Activated CD4-positive, alpha-beta T cell treated with anti-CD3 and anti-CD28 coated beads, Interleukin-2, amount 10 ng/mL, durations not matched to agents 7 days and 5 days (primary cell): ENCODE data around the gene TSC22D1. TPM values are rescaled to one million over a fixed set of nuclear protein-coding genes. Genes with fewer than 3 reads are reported as not detected.

Experiments
- CTCF ChIA-PET: fragments of 350-600 bp; sonication (Branson Sonifier 250); formaldehyde crosslinking; loops from one replicate; lab custom pipeline; 2021; ENCODE audit warnings: antibody characterized with exemption; lab: Charles Lee
- POLR2A ChIA-PET: fragments of 350-600 bp; sonication (Branson Sonifier 250); formaldehyde crosslinking; loops from one replicate; lab custom pipeline; 2021; ENCODE audit warnings: antibody characterized with exemption; lab: Charles Lee
- DNase-seq: peaks from one replicate; pipeline ENCODE4 v3.0.0-alpha.2; 2020
- H3K27ac Mint-ChIP-seq: one replicate; pipeline ENCODE4 v1.8.0; 2021; ENCODE audit warnings: mild to moderate bottlenecking, moderate library complexity, mixed read lengths
- H3K27me3 Mint-ChIP-seq: one replicate; pipeline ENCODE4 v1.8.0; 2021; ENCODE audit warnings: mixed read lengths
- H3K36me3 Mint-ChIP-seq: one replicate; pipeline ENCODE4 v1.8.0; 2021; ENCODE audit warnings: low read depth, mixed read lengths
- H3K4me1 Mint-ChIP-seq: one replicate; pipeline ENCODE4 v1.8.0; 2021; ENCODE audit warnings: mixed read lengths
- H3K4me3 Mint-ChIP-seq: one replicate; pipeline ENCODE4 v1.8.0; 2021; ENCODE audit warnings: mild to moderate bottlenecking, moderate library complexity, mixed read lengths
- H3K9me3 Mint-ChIP-seq: one replicate; pipeline ENCODE4 v1.8.0; 2021; ENCODE audit warnings: mixed read lengths
- total RNA-seq, 2 experiments: library from RNA; stranded (reverse); gene quantifications; one replicate each; pipeline ENCODE4 v1.2.3, GENCODE V29; 2021

TSC22D1 gene
- total RNA-seq, 2 experiments from 2014 or later = 13.3 to 13.6 TPM

GRCh38 chr13:44425041-44425814 is 150.9 kb downstream of the TSC22D1 start:
- Mint-ChIP-seq H3K27ac (no peak overlapping the region), H3K4me3 (no peak overlapping the region), H3K9me3 (no peaks in the 10 kb centered on the region), H3K27me3 (peaks cover 17% of the 10 kb centered on the region), H3K36me3 (no peaks in the 10 kb centered on the region), H3K4me1 (no peaks in the 10 kb centered on the region)
- ChIA-PET CTCF (no interaction called here), POLR2A (no interaction called here)
- no peak for DNase-seq

GRCh38 chr13:44423824-44424223 is 152.3 kb downstream of the TSC22D1 start:
- Mint-ChIP-seq H3K27me3 (peaks cover 17% of the 10 kb centered on the region), H3K27ac (no peak overlapping the region), H3K4me1 (no peaks in the 10 kb centered on the region), H3K9me3 (no peaks in the 10 kb centered on the region), H3K36me3 (no peaks in the 10 kb centered on the region), H3K4me3 (no peak overlapping the region)
- POLR2A ChIA-PET = interaction anchor here (1.0 kb wide), 1 partner anchor 20 kb away, joined by 3 read pairs; no protein-coding TSS in a partner anchor
- DNase-seq = no peak
- CTCF ChIA-PET = no interaction called here

- Mint-ChIP-seq H3K36me3 (no peaks in the 10 kb centered on the region), H3K27ac (no peak overlapping the region), H3K4me1 (no peaks in the 10 kb centered on the region), H3K9me3 (no peaks in the 10 kb centered on the region), H3K4me3 (no peak overlapping the region), H3K27me3 (peaks cover 17% of the 10 kb centered on the region)
- ChIA-PET POLR2A (interaction anchor here (1.0 kb wide), 1 partner anchor 19 kb away, joined by 3 read pairs; no protein-coding TSS in a partner anchor), CTCF (interaction anchor here (0.6 kb wide), 1 partner anchor 498 kb away, joined by 3 read pairs; no protein-coding TSS in a partner anchor)
- DNase-seq = no peak
Observed at GRCh38 chr13:44422755-44423643, 153.1 kb downstream of the TSC22D1 start.

GRCh38 chr13:44421853-44422525 is 154.1 kb downstream of the TSC22D1 start:
- Mint-ChIP-seq H3K27ac (no peak overlapping the region), H3K27me3 (peaks cover 17% of the 10 kb centered on the region), H3K4me1 (no peaks in the 10 kb centered on the region), H3K4me3 (no peak overlapping the region), H3K36me3 (no peaks in the 10 kb centered on the region), H3K9me3 (no peaks in the 10 kb centered on the region)
- ChIA-PET POLR2A (no interaction called here), CTCF (no interaction called here)
- DNase-seq = no peak

- H3K27me3 Mint-ChIP-seq = peaks cover 12% of the 10 kb centered on the region
- ChIA-PET POLR2A (no interaction called here), CTCF (interaction anchor here (0.5 kb wide), 1 partner anchor 543 kb away, joined by 3 read pairs; no protein-coding TSS in a partner anchor)
- H3K27ac Mint-ChIP-seq = no peak overlapping the region
- H3K36me3 Mint-ChIP-seq = no peaks in the 10 kb centered on the region
- H3K9me3 Mint-ChIP-seq = no peaks in the 10 kb centered on the region
- DNase-seq = no peak
- no peaks in the 10 kb centered on the region for H3K4me1 Mint-ChIP-seq
- H3K4me3 Mint-ChIP-seq = no peak overlapping the region
Observed at GRCh38 chr13:44420376-44421220, 155.5 kb downstream of the TSC22D1 start.

GRCh38 chr13:44417876-44418275 is 158.3 kb downstream of the TSC22D1 start:
- no peaks in the 10 kb centered on the region for H3K4me1 Mint-ChIP-seq
- no peaks in the 10 kb centered on the region for H3K9me3 Mint-ChIP-seq
- no peak overlapping the region for H3K4me3 Mint-ChIP-seq
- CTCF ChIA-PET = interaction anchor here (1.3 kb wide), 1 partner anchor 8 kb away, joined by 3 read pairs; no protein-coding TSS in a partner anchor
- H3K27ac Mint-ChIP-seq = no peak overlapping the region
- H3K36me3 Mint-ChIP-seq = no peaks in the 10 kb centered on the region
- POLR2A ChIA-PET = no interaction called here
- H3K27me3 Mint-ChIP-seq = peaks cover 6% of the 10 kb centered on the region
- DNase-seq = no peak

- no peaks in the 10 kb centered on the region for H3K36me3 Mint-ChIP-seq
- no peaks in the 10 kb centered on the region for H3K9me3 Mint-ChIP-seq
- POLR2A ChIA-PET = no interaction called here
- no peak overlapping the region for H3K27ac Mint-ChIP-seq
- peaks cover 3% of the 10 kb centered on the region for H3K27me3 Mint-ChIP-seq
- H3K4me3 Mint-ChIP-seq = no peak overlapping the region
- DNase-seq = no peak
- no peaks in the 10 kb centered on the region for H3K4me1 Mint-ChIP-seq
- CTCF ChIA-PET = no interaction called here
Observed at GRCh38 chr13:44417446-44417845, 158.7 kb downstream of the TSC22D1 start.

- Mint-ChIP-seq H3K4me1 (peaks cover 2% of the 10 kb centered on the region), H3K27ac (no peak overlapping the region), H3K27me3 (no peaks in the 10 kb centered on the region), H3K4me3 (no peak overlapping the region), H3K36me3 (no peaks in the 10 kb centered on the region), H3K9me3 (no peaks in the 10 kb centered on the region)
- CTCF ChIA-PET = no interaction called here
- no peak for DNase-seq
- POLR2A ChIA-PET = no interaction called here
Observed at GRCh38 chr13:44416744-44417143, 159.4 kb downstream of the TSC22D1 start.

- ChIA-PET CTCF (no interaction called here), POLR2A (no interaction called here)
- no peaks in the 10 kb centered on the region for H3K36me3 Mint-ChIP-seq
- H3K27ac Mint-ChIP-seq = no peak overlapping the region
- H3K4me1 Mint-ChIP-seq = peaks cover 2% of the 10 kb centered on the region
- H3K4me3 Mint-ChIP-seq = no peak overlapping the region
- no peaks in the 10 kb centered on the region for H3K27me3 Mint-ChIP-seq
- H3K9me3 Mint-ChIP-seq = no peaks in the 10 kb centered on the region
- no peak for DNase-seq
Observed at GRCh38 chr13:44416301-44416700, 159.8 kb downstream of the TSC22D1 start.

- H3K4me1 Mint-ChIP-seq = peaks cover 2% of the 10 kb centered on the region
- no peaks in the 10 kb centered on the region for H3K36me3 Mint-ChIP-seq
- no peak overlapping the region for H3K27ac Mint-ChIP-seq
- H3K27me3 Mint-ChIP-seq = no peaks in the 10 kb centered on the region
- H3K9me3 Mint-ChIP-seq = no peaks in the 10 kb centered on the region
- H3K4me3 Mint-ChIP-seq = no peak overlapping the region
- no peak for DNase-seq
- ChIA-PET CTCF (interaction anchor here (0.6 kb wide), 1 partner anchor 497 kb away, joined by 6 read pairs; no protein-coding TSS in a partner anchor), POLR2A (no interaction called here)
Observed at GRCh38 chr13:44415815-44416214, 160.3 kb downstream of the TSC22D1 start.

- Mint-ChIP-seq H3K27me3 (no peaks in the 10 kb centered on the region), H3K9me3 (no peaks in the 10 kb centered on the region), H3K4me3 (no peak overlapping the region), H3K27ac (no peak overlapping the region), H3K4me1 (peaks cover 2% of the 10 kb centered on the region), H3K36me3 (no peaks in the 10 kb centered on the region)
- DNase-seq = no peak
- CTCF ChIA-PET = no interaction called here
- POLR2A ChIA-PET = no interaction called here
Observed at GRCh38 chr13:44414716-44415115, 161.4 kb downstream of the TSC22D1 start.

- no peak overlapping the region for H3K4me3 Mint-ChIP-seq
- peaks cover 2% of the 10 kb centered on the region for H3K4me1 Mint-ChIP-seq
- H3K27ac Mint-ChIP-seq = no peak overlapping the region
- POLR2A ChIA-PET = no interaction called here
- no peak for DNase-seq
- CTCF ChIA-PET = no interaction called here
- H3K36me3 Mint-ChIP-seq = no peaks in the 10 kb centered on the region
- H3K27me3 Mint-ChIP-seq = no peaks in the 10 kb centered on the region
- H3K9me3 Mint-ChIP-seq = no peaks in the 10 kb centered on the region
Observed at GRCh38 chr13:44413095-44413494, 163.0 kb downstream of the TSC22D1 start.
